Peyer's patch (tissue), 4 donors: ENCODE data around the gene AMBP. TPM values are rescaled to one million over a fixed set of nuclear protein-coding genes. Genes with fewer than 3 reads are reported as not detected.

Source experiments
- DNase-seq, 3 donors: peaks; one replicate each; pipeline ENCODE4 v3.0.0-alpha.2; 2017 to 2019
- H3K27ac ChIP-seq, 4 donors: fragments of 200-600 bp; sonication (generic); one replicate each; pipeline ENCODE4 v1.5.1; 2016 to 2019
- H3K27me3 ChIP-seq, 2 donors: fragments of 200-600 bp; sonication (generic); one replicate each; pipeline ENCODE4 v1.5.1; 2019
- H3K36me3 ChIP-seq, 3 donors: fragments of 200-600 bp; sonication (generic); one replicate each; pipeline ENCODE4 v1.5.1; 2016 to 2019
- H3K4me1 ChIP-seq, 4 donors: fragments of 200-600 bp; sonication (generic); one replicate each; pipeline ENCODE4 v1.5.1; 2016 to 2019
- H3K4me3 ChIP-seq, 4 donors: fragments of 200-600 bp; sonication (generic); 1 replicate in 3 of 4; 2 replicates in 1 of 4; pipeline ENCODE4 v1.5.1; 2016 to 2019; ENCODE audit warnings: mild to moderate bottlenecking in 1 of 4
- H3K9me3 ChIP-seq, 4 donors: fragments of 200-600 bp; sonication (generic); one replicate each; pipeline ENCODE4 v1.5.1; 2016 to 2019; ENCODE audit warnings: mild to moderate bottlenecking in 1 of 4
- CTCF ChIP-seq, 6 experiments: fragments of 450-650 bp in 4 of 6; fragments of 200-600 bp in 2 of 6; sonication (generic) in 1 of 6; IDR thresholded peaks; one replicate each; pipeline ENCODE4 v1.5.1; 2017 to 2019; ENCODE audit warnings: antibody characterized with exemption in 6 of 6, mild to moderate bottlenecking in 3 of 6, moderate library complexity in 1 of 6
- POLR2A ChIP-seq, 2 donors: fragments of 450-650 bp; IDR thresholded peaks; one replicate each; pipeline ENCODE4 v1.5.1; 2017; ENCODE audit warnings: antibody characterized with exemption in 2 of 2, mild to moderate bottlenecking in 2 of 2, moderate library complexity in 2 of 2
- total RNA-seq, 4 donors: library from RNA; depleted of rRNA; stranded (reverse); fragments of >200 nt; gene quantifications; one replicate each; pipeline ENCODE4 v1.1.0, GENCODE V29; 2016

AMBP gene
- total RNA-seq, 4 donors from 2014 or later, result 4.4 TPM; not detected in 3

- peak overlapping the region in 1 of 4 donors; percentile 86 for H3K27ac ChIP-seq
- H3K36me3 ChIP-seq, result peaks cover 0 to 4% (median 0%) of the 10 kb centered on the region in 3 donors
- H3K4me3 ChIP-seq, result peak overlapping the region in 2 of 4 donors; percentile 68 to 71
- TF ChIP-seq POLR2A (IDR thresholded peaks at IDR 0.05) (no peak), CTCF (IDR thresholded peaks at IDR 0.05) (no peak)
- peaks cover 0 to 7% of the 10 kb centered on the region in 2 donors for H3K27me3 ChIP-seq
- H3K4me1 ChIP-seq, result peaks cover 0 to 15% (median 0%) of the 10 kb centered on the region in 4 donors
- no peak for DNase-seq
- H3K9me3 ChIP-seq, result no peaks in the 10 kb centered on the region
Observed at GRCh38 chr9:114096866-114097612, 18.9 kb upstream of the AMBP start.

GRCh38 chr9:114096041-114096511 is 18.0 kb upstream of the AMBP start:
- TF ChIP-seq POLR2A (IDR thresholded peaks at IDR 0.05) (no peak), CTCF (IDR thresholded peaks at IDR 0.05) (no peak)
- no peak for DNase-seq
- Histone ChIP-seq H3K27me3 (peaks cover 0 to 7% of the 10 kb centered on the region in 2 donors), H3K36me3 (peaks cover 0 to 4% (median 0%) of the 10 kb centered on the region in 3 donors), H3K4me3 (no peak overlapping the region), H3K4me1 (peaks cover 0 to 15% (median 0%) of the 10 kb centered on the region in 4 donors), H3K27ac (no peak overlapping the region), H3K9me3 (no peaks in the 10 kb centered on the region)

- TF ChIP-seq CTCF (IDR thresholded peaks at IDR 0.05), result no peak
- no peak for TF ChIP-seq POLR2A (IDR thresholded peaks at IDR 0.05)
- Histone ChIP-seq H3K36me3 (peaks cover 0 to 4% (median 0%) of the 10 kb centered on the region in 3 donors), H3K4me1 (peaks cover 0 to 15% (median 0%) of the 10 kb centered on the region in 4 donors), H3K27me3 (peaks cover 0 to 7% of the 10 kb centered on the region in 2 donors), H3K9me3 (no peaks in the 10 kb centered on the region), H3K4me3 (no peak overlapping the region), H3K27ac (no peak overlapping the region)
- no peak for DNase-seq
Observed at GRCh38 chr9:114094971-114095370, 16.9 kb upstream of the AMBP start.

- peak in 1 of 3 donors; percentile 29 for DNase-seq
- H3K36me3 ChIP-seq, result peaks cover 0 to 4% (median 0%) of the 10 kb centered on the region in 3 donors
Observed at GRCh38 chr9:114093761-114094505, 15.8 kb upstream of the AMBP start.

More at GRCh38 chr9:114093761-114094505, 15.8 kb upstream of the AMBP start:
- peaks cover 0 to 7% of the 10 kb centered on the region in 2 donors for H3K27me3 ChIP-seq
- no peak overlapping the region for H3K4me3 ChIP-seq
- H3K27ac ChIP-seq, result no peak overlapping the region
- H3K9me3 ChIP-seq, result no peaks in the 10 kb centered on the region
- no peak for TF ChIP-seq CTCF (IDR thresholded peaks at IDR 0.05)
- TF ChIP-seq POLR2A (IDR thresholded peaks at IDR 0.05), result no peak
- H3K4me1 ChIP-seq, result peaks cover 0 to 11% (median 0%) of the 10 kb centered on the region in 4 donors
